Activated CD4-positive, alpha-beta T cell treated with anti-CD3 and anti-CD28 coated beads, Interleukin-2, amount 50 U/mL, for 48 hours (primary cell): ENCODE data around the gene OCA2.
"Not testable (repeated sequence)": the region's sequence is repeated elsewhere in the genome, so short reads cannot be mapped to it uniquely, and the experiment has no call there.

Source experiments
- DNase-seq, 2 experiments: peaks; one replicate each; pipeline ENCODE4 v3.0.0-alpha.2; 2020

Gene OCA2

GRCh38 chr15:27757052-27757451 is 342.1 kb downstream of the OCA2 start:
- DNase-seq = no peak

GRCh38 chr15:27752691-27753090 is 346.4 kb downstream of the OCA2 start:
- no peak for DNase-seq

- no peak for DNase-seq
Measured at GRCh38 chr15:27747997-27748396, 351.1 kb downstream of the OCA2 start.

GRCh38 chr15:27746401-27746955 is 352.6 kb downstream of the OCA2 start:
- no peak for DNase-seq

GRCh38 chr15:27744641-27745040 is 354.5 kb downstream of the OCA2 start:
- no peak for DNase-seq

GRCh38 chr15:27743638-27744037 is 355.5 kb downstream of the OCA2 start:
- no peak for DNase-seq

GRCh38 chr15:27742751-27743477 is 356.2 kb downstream of the OCA2 start:
- no peak for DNase-seq

GRCh38 chr15:27741226-27741860 is 357.8 kb downstream of the OCA2 start:
- no peak for DNase-seq

GRCh38 chr15:27734785-27735495 is 364.2 kb downstream of the OCA2 start:
- no peak for DNase-seq

GRCh38 chr15:27731776-27732175 is 367.3 kb downstream of the OCA2 start:
- DNase-seq = no peak

GRCh38 chr15:27730868-27731267 is 368.2 kb downstream of the OCA2 start:
- DNase-seq = no peak

- no peak for DNase-seq
Measured at GRCh38 chr15:27725731-27726130, 373.4 kb downstream of the OCA2 start.

GRCh38 chr15:27723821-27724220 is 375.3 kb downstream of the OCA2 start:
- no peak for DNase-seq

GRCh38 chr15:27722102-27722501 is 377.0 kb downstream of the OCA2 start:
- no peak for DNase-seq

- DNase-seq = no peak
Measured at GRCh38 chr15:27714675-27715074, 384.4 kb downstream of the OCA2 start.

- not testable (repeated sequence) for DNase-seq
Measured at GRCh38 chr15:27713850-27714249, 385.3 kb downstream of the OCA2 start.

GRCh38 chr15:27707257-27707656 is 391.9 kb downstream of the OCA2 start:
- DNase-seq = no peak

- DNase-seq = no peak
Measured at GRCh38 chr15:27706300-27706699, 392.8 kb downstream of the OCA2 start.

- no peak for DNase-seq
Measured at GRCh38 chr15:27705056-27705455, 394.1 kb downstream of the OCA2 start.
